Neuronal stem cell (in vitro differentiated cells): ENCODE data around the gene RPL36AL.
A peak's percentile ranks its signal among the peaks of the same experiment; 100 is the strongest.

Experiments used
- DNase-seq: peaks from one replicate; pipeline ENCODE4 v3.0.0-alpha.2; 2013; ENCODE audit warnings: low spot score
- H2AFZ ChIP-seq: one replicate; pipeline ENCODE4 v1.6.1; 2013; ENCODE audit warnings: mild to moderate bottlenecking, low read length, inconsistent platforms
- H2AK5ac ChIP-seq: 2 replicates; pipeline ENCODE4 v1.6.1; 2013; ENCODE audit warnings: low read depth, mild to moderate bottlenecking, inconsistent platforms, low read length, moderate library complexity, mixed read lengths
- H2BK120ac ChIP-seq: 2 replicates; pipeline ENCODE4 v1.6.1; 2013; ENCODE audit warnings: low read depth, mild to moderate bottlenecking, inconsistent platforms, low read length, moderate library complexity, mixed read lengths
- H2BK12ac ChIP-seq: one replicate; pipeline ENCODE4 v1.6.1; 2013; ENCODE audit warnings: low read length, inconsistent platforms
- H2BK15ac ChIP-seq: 2 replicates; pipeline ENCODE4 v1.6.1; 2013; ENCODE audit warnings: mild to moderate bottlenecking, low read length, inconsistent platforms, mixed read lengths
- H2BK5ac ChIP-seq: one replicate; pipeline ENCODE4 v1.6.1; 2013; ENCODE audit warnings: inconsistent platforms, mild to moderate bottlenecking, low read length, moderate library complexity
- H3K14ac ChIP-seq: one replicate; pipeline ENCODE4 v1.6.1; 2013; ENCODE audit warnings: low read length, inconsistent platforms
- H3K18ac ChIP-seq: 2 replicates; pipeline ENCODE4 v1.6.1; 2013; ENCODE audit warnings: low read length, inconsistent platforms
- H3K23ac ChIP-seq: 2 replicates; pipeline ENCODE4 v1.6.1; 2013; ENCODE audit warnings: low read depth, mild to moderate bottlenecking, mixed read lengths, low read length, inconsistent platforms; ENCODE audit not compliant: poor library complexity
- H3K27ac ChIP-seq: replicated peaks from 3 replicates; pipeline ENCODE4 v1.5.1; 2013; ENCODE audit warnings: low read length, inconsistent platforms
- H3K27me3 ChIP-seq, 3 experiments: 2 replicates each; pipeline ENCODE4 v1.6.1; 2013; ENCODE audit warnings: low read length in 3 of 3, mild to moderate bottlenecking in 2 of 3, inconsistent platforms in 1 of 3, low read depth in 1 of 3, mixed read lengths in 1 of 3, moderate library complexity in 1 of 3; ENCODE audit not compliant: control insufficient read depth in 3 of 3, insufficient read depth in 3 of 3
- H3K36me3 ChIP-seq, 2 donors: replicated peaks in 1 of 2; 2 replicates each; pipeline ENCODE4 v1.6.1; 2013; ENCODE audit warnings: low read length in 2 of 2; ENCODE audit not compliant: control insufficient read depth in 2 of 2, insufficient read depth in 2 of 2
- H3K4ac ChIP-seq: 2 replicates; pipeline ENCODE4 v1.6.1; 2013; ENCODE audit warnings: inconsistent platforms, mild to moderate bottlenecking, low read length, moderate library complexity
- H3K4me1 ChIP-seq, 2 donors: 1 replicate in 1 of 2; 2 replicates in 1 of 2; pipeline ENCODE4 v1.6.1; 2013; ENCODE audit warnings: low read length in 2 of 2, low read depth in 1 of 2; ENCODE audit not compliant: control insufficient read depth in 2 of 2, insufficient read depth in 1 of 2
- H3K4me2 ChIP-seq: one replicate; pipeline ENCODE4 v1.6.1; 2013; ENCODE audit warnings: mild to moderate bottlenecking, low read length, inconsistent platforms; ENCODE audit not compliant: insufficient read depth, poor library complexity, severe bottlenecking
- H3K4me3 ChIP-seq, 2 donors: 2 replicates each; pipeline ENCODE4 v1.5.1; 2013; ENCODE audit warnings: low read length in 2 of 2, mild to moderate bottlenecking in 2 of 2, inconsistent platforms in 1 of 2, moderate library complexity in 1 of 2
- H3K79me1 ChIP-seq: one replicate; pipeline ENCODE4 v1.6.1; 2013; ENCODE audit warnings: low read depth, mild to moderate bottlenecking, inconsistent platforms, low read length, moderate library complexity
- H3K9ac ChIP-seq: one replicate; pipeline ENCODE4 v1.6.1; 2013; ENCODE audit warnings: mild to moderate bottlenecking, low read depth, low read length, inconsistent platforms; ENCODE audit not compliant: poor library complexity
- H3K9me3 ChIP-seq, 2 donors: replicated peaks in 1 of 2; 2 replicates each; pipeline versions ENCODE3 to v1.6.1; 2013; ENCODE audit warnings: low read length in 2 of 2, mild to moderate bottlenecking in 2 of 2, inconsistent platforms in 1 of 2, low read depth in 1 of 2, mixed read lengths in 1 of 2, moderate library complexity in 1 of 2; ENCODE audit not compliant: control insufficient read depth in 2 of 2, insufficient read depth in 1 of 2
- H4K8ac ChIP-seq: one replicate; pipeline ENCODE4 v1.6.1; 2013; ENCODE audit warnings: low read depth, mild to moderate bottlenecking, inconsistent platforms, low read length, moderate library complexity
- H4K91ac ChIP-seq: one replicate; pipeline ENCODE4 v1.6.1; 2013; ENCODE audit warnings: low read length, low read depth, mild to moderate bottlenecking, inconsistent platforms; ENCODE audit not compliant: poor library complexity
- WGBS, 2 donors: extraction: QIAGEN DNeasy Blood & Tissue Kit; methylation state at CpG; one replicate each; pipeline ENCODE4 v1.1.7; 2013; ENCODE audit warnings: missing lambda C conversion rate in 2 of 2, mixed read lengths in 1 of 2; ENCODE audit not compliant: insufficient read length in 2 of 2, insufficient replicate concordance in 1 of 2; ENCODE audit errors: extremely low coverage in 2 of 2; 5-methylcytosine and 5-hydroxymethylcytosine counted together

The RPL36AL gene

DNA sequence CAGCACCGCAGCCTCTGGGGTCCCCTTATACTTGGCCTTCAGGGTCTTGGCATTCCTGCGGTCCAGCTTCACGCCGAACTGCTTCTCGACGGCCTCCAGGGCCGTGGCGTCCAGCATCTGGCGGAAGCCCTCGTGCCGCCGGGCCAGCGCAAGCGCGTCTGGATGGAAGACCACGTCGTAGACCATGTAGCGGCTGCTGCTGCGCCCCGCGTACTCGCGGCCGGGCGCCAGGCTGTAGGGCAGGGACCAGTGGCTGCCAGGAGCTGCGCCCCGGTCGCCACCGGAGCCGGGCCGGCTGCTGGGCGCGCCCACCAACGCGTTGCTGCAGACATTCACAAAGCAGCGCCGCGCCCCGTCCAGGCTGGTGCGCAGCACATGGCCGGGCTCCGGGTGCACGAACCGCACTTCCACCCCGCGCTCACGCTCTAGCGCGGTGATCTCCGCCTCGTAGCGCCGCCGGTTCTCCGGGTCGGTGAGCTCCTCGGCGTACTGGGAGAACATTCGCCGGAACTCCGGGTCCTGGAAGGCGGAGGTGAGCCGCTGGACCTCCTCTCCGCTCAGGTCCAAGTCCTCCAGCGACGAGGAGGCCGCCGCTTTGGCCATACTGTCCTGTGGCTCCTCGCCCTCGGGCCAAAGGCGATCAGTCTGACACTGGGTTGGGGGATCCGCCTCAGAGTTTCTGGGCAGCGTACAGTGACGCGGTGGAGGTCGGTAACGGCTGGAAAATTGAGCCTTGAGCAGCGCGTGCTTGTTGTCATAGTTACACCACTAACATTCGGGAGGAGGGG, 14.3 kb upstream of the RPL36AL start, which contains the start of gene DNAAF2:
DNAAF2 (minus strand) TSS at position 698 of the 788 bp plus-strand sequence; CDS start at position 603, 95 bp downstream.
- H2BK5ac ChIP-seq = peak within 1 kb of the TSS; percentile 90
- no peaks in the 10 kb centered on the region for H3K27me3 ChIP-seq
- peaks cover 8% of the 10 kb centered on the region for H3K79me1 ChIP-seq
- peak within 1 kb of the TSS; percentile 82 for H4K8ac ChIP-seq
- peak within 1 kb of the TSS; percentile 99 for H3K9ac ChIP-seq
- H3K36me3 ChIP-seq = peaks cover 7 to 59% of the 10 kb centered on the region in 2 donors
- H3K14ac ChIP-seq = peak within 1 kb of the TSS; percentile 99
- H2AK5ac ChIP-seq = peak within 1 kb of the TSS; percentile 81
- peak within 1 kb of the TSS; percentile 99 for H3K4me2 ChIP-seq
- no peak within 1 kb of the TSS for H4K91ac ChIP-seq
- no peak within 1 kb of the TSS for H2BK120ac ChIP-seq
- H3K23ac ChIP-seq = peak within 1 kb of the TSS; percentile 98
- peak; percentile 71 for DNase-seq
- peak within 1 kb of the TSS; percentile 96 for H2BK15ac ChIP-seq
- H3K27ac ChIP-seq = peak within 1 kb of the TSS; percentile 99
- WGBS, 2 donors = no CpG with 5 or more reads among the region's 80 CpGs
- peak within 1 kb of the TSS; percentile 100 for H2AFZ ChIP-seq
- no peak within 1 kb of the TSS for H2BK12ac ChIP-seq
- H3K9me3 ChIP-seq = peaks cover 0 to 8% of the 10 kb centered on the region in 2 donors
- H3K4me3 ChIP-seq = peak within 1 kb of the TSS; percentile 64 to 100
- H3K18ac ChIP-seq = peak within 1 kb of the TSS; percentile 100
- H3K4ac ChIP-seq = peak within 1 kb of the TSS; percentile 53
- peaks cover 0 to 2% of the 10 kb centered on the region in 2 donors for H3K4me1 ChIP-seq

DNA sequence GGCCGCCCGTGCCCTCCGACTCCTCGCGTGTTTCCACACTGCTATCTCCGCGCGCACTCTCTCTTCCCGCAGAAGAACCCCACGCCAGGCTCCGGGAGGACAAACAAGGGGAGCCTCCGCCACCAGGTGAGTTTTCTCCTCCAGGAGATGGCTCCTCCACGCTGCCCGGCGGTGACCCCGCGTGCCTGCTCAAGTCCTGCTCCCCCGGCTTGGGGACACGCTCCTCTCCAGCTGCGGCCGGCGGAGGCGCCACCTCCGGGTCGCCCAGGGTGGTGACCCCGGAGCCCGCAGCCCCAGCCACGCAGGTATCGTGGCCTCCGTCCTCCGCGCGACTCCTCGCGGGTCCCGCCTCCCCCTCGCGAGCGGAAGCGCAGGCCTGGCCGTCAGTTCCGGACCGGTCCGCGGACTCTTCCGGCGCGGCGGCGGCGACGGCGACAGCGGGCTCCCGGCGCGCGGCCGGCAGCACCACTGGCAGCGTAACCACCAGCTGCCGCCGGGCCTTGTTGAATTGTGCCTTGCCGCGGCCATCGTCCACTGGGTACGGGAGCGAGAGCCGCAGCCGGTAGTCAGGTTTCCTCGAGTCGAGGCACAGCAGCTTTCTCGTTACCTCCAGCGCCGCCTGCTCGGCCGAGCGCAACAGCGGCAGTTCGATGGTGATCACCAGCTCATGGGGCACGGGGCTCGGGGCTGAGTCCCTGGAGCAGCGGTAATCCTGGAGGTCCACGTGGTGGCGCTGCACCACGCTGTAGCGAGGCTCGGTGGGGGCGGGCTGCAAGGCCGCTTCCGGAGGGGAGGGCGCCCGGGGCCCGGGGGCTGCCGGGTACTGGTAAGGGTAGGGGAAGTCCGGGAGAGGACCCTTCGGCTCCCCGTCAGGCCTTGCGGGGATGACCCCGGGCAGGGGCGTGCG, 13.5 kb upstream of the RPL36AL start:
- peak overlapping the region; percentile 98 for H3K4ac ChIP-seq
- peak overlapping the region; percentile 98 for H3K23ac ChIP-seq
- H3K79me1 ChIP-seq = peaks cover 8% of the 10 kb centered on the region
- peak overlapping the region; percentile 58 for H2BK15ac ChIP-seq
- H3K4me1 ChIP-seq = peaks cover 0 to 2% of the 10 kb centered on the region in 2 donors
- peak overlapping the region; percentile 99 for H3K14ac ChIP-seq
- H3K4me2 ChIP-seq = peak overlapping the region; percentile 99
- H3K9ac ChIP-seq = peak overlapping the region; percentile 99
- H2BK120ac ChIP-seq = no peak overlapping the region
- peak overlapping the region; percentile 64 to 100 for H3K4me3 ChIP-seq
- H4K8ac ChIP-seq = peak overlapping the region; percentile 82
- peaks cover 7 to 58% of the 10 kb centered on the region in 2 donors for H3K36me3 ChIP-seq
- peak overlapping the region; percentile 90 for H2BK5ac ChIP-seq
- peak overlapping the region; percentile 94 for H2AK5ac ChIP-seq
- H3K9me3 ChIP-seq = peaks cover 0 to 8% of the 10 kb centered on the region in 2 donors
- no peak overlapping the region for H2BK12ac ChIP-seq
- H2AFZ ChIP-seq = peak overlapping the region; percentile 100
- WGBS, 2 donors = no CpG with 5 or more reads among the region's 101 CpGs
- no peak overlapping the region for H4K91ac ChIP-seq
- peak overlapping the region; percentile 99 for H3K27ac ChIP-seq
- peak overlapping the region; percentile 100 for H3K18ac ChIP-seq
- peak; percentile 95 for DNase-seq
- H3K27me3 ChIP-seq = no peaks in the 10 kb centered on the region

DNA sequence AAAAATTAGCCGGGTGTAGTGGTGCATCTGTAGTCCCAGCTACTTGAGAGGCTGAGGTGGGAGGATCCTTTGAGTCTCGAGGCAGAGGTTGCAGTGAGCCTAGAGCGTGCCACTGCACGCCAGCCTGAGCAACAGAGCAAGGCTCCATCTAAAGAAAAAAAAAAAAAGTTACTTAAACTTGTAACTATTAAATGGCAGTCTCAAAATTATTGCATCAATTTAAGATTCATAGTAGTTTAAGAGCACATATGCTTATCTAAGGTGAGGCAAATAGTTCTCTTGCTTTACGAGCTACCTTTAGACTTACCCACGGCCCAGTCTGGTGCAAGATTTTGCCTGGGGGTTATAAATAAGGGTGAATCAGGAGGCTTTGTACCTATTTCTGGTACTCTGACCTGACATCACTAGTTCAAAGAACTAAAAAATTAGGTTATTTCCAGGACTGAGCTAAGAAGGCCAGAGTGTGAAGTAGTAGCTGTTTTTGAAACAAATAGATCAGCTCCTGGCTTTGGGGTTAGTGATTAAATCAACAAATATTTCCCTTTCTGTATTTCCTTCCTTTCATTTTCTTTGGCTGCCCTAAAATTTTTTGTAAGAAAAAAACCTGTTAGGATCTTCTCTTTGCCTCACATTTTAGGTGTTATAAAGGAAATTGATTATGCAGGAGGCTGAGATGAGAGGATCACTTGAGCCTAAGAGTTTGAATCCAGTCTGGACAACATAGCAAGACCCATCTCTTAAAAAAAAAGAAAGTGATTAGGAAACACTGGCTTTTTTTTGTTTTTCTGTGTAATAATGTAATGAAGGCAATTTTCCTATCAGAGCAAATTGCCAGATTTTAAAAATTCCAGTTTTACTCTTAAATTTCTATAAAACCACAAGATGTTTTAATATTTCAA, 3.8 kb upstream of the RPL36AL start:
- no peak overlapping the region for H3K18ac ChIP-seq
- no peak overlapping the region for H2BK15ac ChIP-seq
- H3K4ac ChIP-seq = no peak overlapping the region
- H2AFZ ChIP-seq = no peak overlapping the region
- WGBS, 2 donors = no CpG with 5 or more reads among the region's 6 CpGs
- peaks cover 3 to 75% of the 10 kb centered on the region in 2 donors for H3K36me3 ChIP-seq
- H2AK5ac ChIP-seq = no peak overlapping the region
- H3K4me1 ChIP-seq = peaks cover 2 to 13% of the 10 kb centered on the region in 2 donors
- H4K91ac ChIP-seq = no peak overlapping the region
- no peak overlapping the region for H3K4me3 ChIP-seq
- no peak overlapping the region for H2BK120ac ChIP-seq
- H3K4me2 ChIP-seq = no peak overlapping the region
- no peak overlapping the region for H2BK5ac ChIP-seq
- H3K27me3 ChIP-seq = no peaks in the 10 kb centered on the region
- H3K27ac ChIP-seq = no peak overlapping the region
- H4K8ac ChIP-seq = no peak overlapping the region
- H2BK12ac ChIP-seq = no peak overlapping the region
- H3K9me3 ChIP-seq = no peaks in the 10 kb centered on the region
- H3K9ac ChIP-seq = no peak overlapping the region
- no peak overlapping the region for H3K23ac ChIP-seq
- no peak overlapping the region for H3K14ac ChIP-seq
- peaks cover 4% of the 10 kb centered on the region for H3K79me1 ChIP-seq
- DNase-seq = no peak
